Measurements from ENCODE around the gene CD5L.

The CD5L gene

DNA sequence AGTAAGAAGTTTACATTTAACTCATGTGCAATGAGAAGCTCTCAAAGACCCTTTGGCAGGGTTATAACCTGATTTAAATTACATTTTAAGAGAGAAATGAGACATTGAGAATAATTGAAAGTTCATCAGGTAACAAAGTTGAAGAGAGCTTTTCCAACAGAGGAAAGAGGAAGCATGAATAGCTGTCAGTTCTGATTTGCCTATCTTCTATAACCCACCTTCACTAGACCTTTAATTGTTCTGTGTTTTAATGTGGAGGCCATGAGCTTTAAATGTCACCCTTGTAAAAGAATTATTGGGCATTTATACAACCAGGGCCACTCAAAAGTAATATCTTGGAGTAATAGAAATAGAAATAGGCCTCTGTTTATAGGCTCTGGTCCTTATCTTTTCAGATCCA, 12.4 kb downstream of the CD5L start:
- TF ChIP-seq, protein P1, sequence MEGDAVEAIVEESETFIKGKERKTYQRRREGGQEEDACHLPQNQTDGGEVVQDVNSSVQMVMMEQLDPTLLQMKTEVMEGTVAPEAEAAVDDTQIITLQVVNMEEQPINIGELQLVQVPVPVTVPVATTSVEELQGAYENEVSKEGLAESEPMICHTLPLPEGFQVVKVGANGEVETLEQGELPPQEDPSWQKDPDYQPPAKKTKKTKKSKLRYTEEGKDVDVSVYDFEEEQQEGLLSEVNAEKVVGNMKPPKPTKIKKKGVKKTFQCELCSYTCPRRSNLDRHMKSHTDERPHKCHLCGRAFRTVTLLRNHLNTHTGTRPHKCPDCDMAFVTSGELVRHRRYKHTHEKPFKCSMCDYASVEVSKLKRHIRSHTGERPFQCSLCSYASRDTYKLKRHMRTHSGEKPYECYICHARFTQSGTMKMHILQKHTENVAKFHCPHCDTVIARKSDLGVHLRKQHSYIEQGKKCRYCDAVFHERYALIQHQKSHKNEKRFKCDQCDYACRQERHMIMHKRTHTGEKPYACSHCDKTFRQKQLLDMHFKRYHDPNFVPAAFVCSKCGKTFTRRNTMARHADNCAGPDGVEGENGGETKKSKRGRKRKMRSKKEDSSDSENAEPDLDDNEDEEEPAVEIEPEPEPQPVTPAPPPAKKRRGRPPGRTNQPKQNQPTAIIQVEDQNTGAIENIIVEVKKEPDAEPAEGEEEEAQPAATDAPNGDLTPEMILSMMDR (IDR thresholded peaks at IDR 0.05; ENCODE audit: insufficient read depth, low read length, missing control alignments): no peak
- no peak overlapping the region for H3K4me3 ChIP-seq (ENCODE audit: low read depth, low read length)
- no peak for DNase-seq (ENCODE audit: low read depth, low spot score)
- ChIA-PET POLR2A (no interaction called here), CTCF (no interaction called here)

DNA sequence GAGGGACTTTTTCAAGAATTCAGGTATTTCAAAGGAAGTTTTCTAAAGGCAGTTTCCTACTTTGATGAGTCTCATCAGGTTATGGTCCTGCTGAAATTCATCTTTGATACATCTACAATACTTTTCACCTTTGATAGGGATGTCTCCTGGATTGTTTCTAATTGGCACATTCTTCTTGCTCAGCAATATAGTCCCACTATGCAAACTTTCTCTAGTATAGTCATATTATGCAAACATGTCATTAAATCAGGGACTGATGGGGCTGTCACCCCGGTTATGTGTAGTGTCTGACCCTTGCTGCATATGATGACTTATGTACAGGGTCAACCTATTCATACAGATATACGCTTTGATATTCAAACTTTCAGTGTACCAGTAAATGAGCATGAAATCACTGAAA, 21.3 kb downstream of the CD5L start:
- ChIA-PET CTCF (no interaction called here), POLR2A (no interaction called here)

DNA sequence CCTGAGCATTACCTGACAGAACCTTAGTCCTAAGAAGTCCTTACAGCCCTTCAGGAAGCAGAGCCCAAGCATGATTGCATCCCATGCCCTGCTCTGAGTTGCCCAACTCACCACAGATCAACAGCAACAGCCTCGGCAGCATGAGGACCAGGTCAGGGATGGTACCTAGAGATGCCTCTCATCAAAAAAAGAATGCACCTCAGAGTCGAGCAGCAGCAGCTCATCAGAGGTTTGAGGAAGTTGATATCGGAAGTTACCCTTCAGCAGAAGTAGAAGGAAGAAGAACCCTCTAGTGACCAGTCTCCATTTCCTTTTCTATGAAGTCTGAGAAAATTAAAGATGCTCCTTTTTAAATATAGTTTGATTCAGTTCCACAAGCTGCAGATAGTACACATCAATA, 21.7 kb downstream of the CD5L start, which contains the start of gene FCRL1:
TSS of gene FCRL1 (minus strand) at position 225 of the 400 bp plus-strand sequence. CDS start at position 142, 83 bp downstream.
- POLR2A ChIA-PET: no interaction called here
- no peak for DNase-seq (ENCODE audit: low read depth, low spot score)
- CTCF ChIA-PET: no interaction called here
- no peak within 1 kb of the TSS for H3K4me3 ChIP-seq (ENCODE audit: low read depth, low read length)
- TF ChIP-seq, protein P1 (IDR thresholded peaks at IDR 0.05; ENCODE audit: insufficient read depth, low read length, missing control alignments): no peak

More for the DNA sequence above, 21.3 kb downstream of the CD5L start:
- TF ChIP-seq, protein P1 (IDR thresholded peaks at IDR 0.05; ENCODE audit: insufficient read depth, low read length, missing control alignments): no peak
- no peak overlapping the region for H3K4me3 ChIP-seq (ENCODE audit: low read depth, low read length)
- DNase-seq (ENCODE audit: low read depth, low spot score): no peak

DNA sequence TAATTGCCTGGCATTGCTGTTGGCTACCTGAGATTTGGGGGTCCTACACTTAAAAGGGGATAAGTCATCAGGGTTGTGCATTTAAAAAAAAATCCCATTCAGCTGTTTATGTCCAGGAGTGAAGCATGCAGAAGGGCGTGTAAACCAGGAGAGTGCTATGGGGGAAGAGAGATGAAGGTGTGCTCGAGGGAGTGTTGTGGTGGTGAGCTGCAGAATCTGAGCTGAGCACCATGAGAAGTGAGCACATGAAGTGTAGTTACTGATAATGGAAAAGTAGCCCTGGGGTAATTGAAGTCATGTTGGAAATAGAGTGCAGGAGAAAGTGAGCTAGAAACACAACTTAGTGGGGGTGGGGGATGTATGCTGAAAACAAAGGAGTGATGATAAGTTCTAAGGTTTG, 22.4 kb downstream of the CD5L start:
- no peak for DNase-seq (ENCODE audit: low read depth, low spot score)
- TF ChIP-seq, protein P1 (IDR thresholded peaks at IDR 0.05; ENCODE audit: insufficient read depth, low read length, missing control alignments): no peak
- H3K4me3 ChIP-seq (ENCODE audit: low read depth, low read length): no peak overlapping the region
- POLR2A ChIA-PET: no interaction called here
- CTCF ChIA-PET: no interaction called here

DNA sequence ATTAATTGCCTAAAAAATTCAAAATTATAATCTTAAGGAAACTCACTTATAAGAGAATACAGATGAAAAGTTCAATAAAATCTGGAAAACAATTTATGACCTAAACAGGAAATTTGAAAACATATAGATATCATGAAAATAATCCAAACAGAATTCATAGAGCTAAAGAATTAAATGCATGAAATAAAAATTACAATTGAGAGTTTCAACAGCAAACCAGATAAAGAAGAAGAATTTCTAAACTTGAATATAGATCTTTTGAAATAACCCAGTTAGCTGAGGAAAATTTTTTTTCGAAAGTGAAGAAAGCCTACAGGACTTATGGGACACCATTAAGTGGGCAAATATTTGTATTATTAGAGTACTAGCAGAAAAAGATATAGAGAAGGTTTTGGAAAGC, 28.3 kb downstream of the CD5L start:
- ChIA-PET CTCF (no interaction called here), POLR2A (no interaction called here)
- no peak for DNase-seq (ENCODE audit: low read depth, low spot score)
- TF ChIP-seq, protein P1 (IDR thresholded peaks at IDR 0.05; ENCODE audit: insufficient read depth, low read length, missing control alignments): no peak
- no peak overlapping the region for H3K4me3 ChIP-seq (ENCODE audit: low read depth, low read length)

DNA sequence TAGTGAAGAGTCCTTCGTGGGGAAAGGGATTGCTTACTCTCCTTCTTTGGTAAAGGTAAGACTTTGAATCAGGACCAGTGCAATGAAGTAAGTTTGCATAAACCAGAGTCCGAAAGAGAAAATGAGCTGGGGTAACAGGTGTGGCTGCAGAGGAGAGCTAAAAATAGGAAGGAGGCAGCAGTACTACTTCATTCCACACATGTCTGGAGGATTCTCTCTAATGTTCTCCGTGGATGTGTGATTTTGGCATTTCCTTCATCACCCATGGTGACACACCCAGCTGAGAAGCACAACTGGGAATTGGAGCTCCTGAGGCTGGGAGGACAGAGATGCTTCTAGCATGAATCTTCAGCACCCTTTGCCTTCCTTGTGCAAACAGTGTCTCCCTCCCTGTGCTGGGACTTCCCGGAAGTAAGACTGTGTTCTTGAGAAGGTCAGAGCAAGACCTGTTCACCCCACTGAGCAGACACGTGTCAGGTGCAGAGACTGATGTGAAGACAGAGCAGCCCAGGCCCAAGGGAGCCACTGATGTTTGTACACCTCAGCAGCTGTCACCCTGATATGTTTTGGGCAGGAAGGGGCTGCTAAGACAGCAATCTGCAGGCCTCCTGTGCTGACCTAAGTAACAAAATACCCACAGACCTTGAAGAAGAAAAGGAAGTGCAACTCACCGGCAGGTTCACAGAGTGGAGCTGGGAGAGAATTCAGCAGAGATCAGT, 35.0 kb downstream of the CD5L start:
- no peak for DNase-seq (ENCODE audit: low read depth, low spot score)
- no peak overlapping the region for H3K4me3 ChIP-seq (ENCODE audit: low read depth, low read length)
- TF ChIP-seq, protein P1 (IDR thresholded peaks at IDR 0.05; ENCODE audit: insufficient read depth, low read length, missing control alignments): no peak
- CTCF ChIA-PET: no interaction called here
- POLR2A ChIA-PET: no interaction called here
